HG03520 (cell line): ENCODE results near the gene MARCO.
"Not testable (repeated sequence)": the region's sequence is repeated elsewhere in the genome, so short reads cannot be mapped to it uniquely, and the experiment has no call there.

Source experiments
- ATAC-seq: cut with Tn5 transposase; IDR thresholded peaks from one replicate; pipeline ENCODE4 v1.9.1; 2021; ENCODE audit warnings: mild to moderate bottlenecking, moderate library complexity; ENCODE audit not compliant: unreplicated experiment

MARCO gene

DNA sequence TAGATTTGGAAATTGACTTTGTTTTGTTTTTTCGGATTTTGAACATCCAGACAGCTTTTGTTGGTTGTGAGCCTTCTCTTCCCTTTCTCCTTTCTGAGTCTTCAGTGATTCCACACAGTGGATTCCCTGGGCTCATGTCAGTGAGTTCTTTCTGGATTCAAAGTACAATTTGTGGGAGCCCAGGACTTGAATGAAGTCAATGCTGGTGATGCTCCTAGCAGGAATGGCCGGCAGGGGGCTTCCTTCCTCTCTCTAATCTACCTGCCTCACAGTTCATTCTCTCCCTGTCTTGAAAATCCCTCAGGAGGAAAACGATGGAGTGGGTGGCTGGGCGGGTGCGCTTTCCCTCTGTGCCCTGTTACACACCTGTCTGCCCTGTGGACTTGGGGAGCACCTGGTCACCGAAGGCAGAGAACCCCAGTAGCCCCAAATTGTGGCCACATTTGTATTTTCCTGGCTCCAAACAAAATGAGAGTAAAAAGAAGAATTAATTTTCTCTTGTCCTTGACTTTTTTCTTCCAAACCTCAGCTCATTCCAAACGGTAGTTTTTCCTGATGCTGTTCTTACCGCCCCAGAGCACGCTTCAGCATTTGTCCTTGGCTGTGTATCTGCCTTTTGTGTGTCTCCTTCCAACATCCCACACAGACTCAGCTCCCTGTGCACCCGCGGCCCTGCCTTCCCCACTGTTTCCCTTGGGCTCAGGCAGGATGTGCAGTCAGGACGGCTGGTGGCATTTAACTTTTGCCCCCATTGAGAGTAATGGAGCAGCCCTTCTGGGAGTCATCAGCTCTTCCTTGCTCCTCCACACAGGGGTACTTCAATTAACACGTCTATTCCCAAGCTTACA is 86.6 kb downstream of the MARCO start:
- ATAC-seq: no peak

- no peak for ATAC-seq
These were observed 87.3 kb downstream of the MARCO start for GRCh38 chr2:119029297-119029696.

GRCh38 chr2:119037922-119038321 is 95.9 kb downstream of the MARCO start:
- not testable (repeated sequence) for ATAC-seq

DNA sequence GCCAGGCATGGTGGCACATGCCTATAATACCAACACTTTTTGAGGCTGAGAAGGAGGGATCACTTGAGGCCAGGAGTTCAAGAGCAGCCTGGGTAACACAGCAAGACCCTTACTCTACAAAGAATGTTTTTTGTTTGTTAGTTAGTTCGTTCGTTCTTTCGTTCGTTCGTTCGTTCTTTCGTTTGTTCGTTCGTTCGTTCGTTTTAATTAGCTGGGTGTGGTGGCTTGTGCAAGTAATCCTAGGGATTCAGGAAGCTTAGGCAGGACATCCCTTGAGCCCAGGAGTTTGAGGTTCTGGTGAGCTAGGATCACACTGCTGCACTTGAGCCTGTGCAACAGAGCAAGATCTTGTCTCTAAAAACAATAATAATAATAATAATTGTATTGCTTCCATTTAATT is 98.7 kb downstream of the MARCO start:
- no peak for ATAC-seq
